C4-2B (cell line): Measurements from ENCODE around the gene ASIC2.

Experiments
- CTCF ChIP-seq: fragments of 450-650 bp; conservative IDR thresholded peaks from 2 replicates; pipeline ENCODE4 v1.5.1; 2017; ENCODE audit warnings: mild to moderate bottlenecking
- ZFX ChIP-seq: fragments of 450-650 bp; IDR thresholded peaks from 2 replicates; pipeline ENCODE4 v1.6.1; 2017

DNA sequence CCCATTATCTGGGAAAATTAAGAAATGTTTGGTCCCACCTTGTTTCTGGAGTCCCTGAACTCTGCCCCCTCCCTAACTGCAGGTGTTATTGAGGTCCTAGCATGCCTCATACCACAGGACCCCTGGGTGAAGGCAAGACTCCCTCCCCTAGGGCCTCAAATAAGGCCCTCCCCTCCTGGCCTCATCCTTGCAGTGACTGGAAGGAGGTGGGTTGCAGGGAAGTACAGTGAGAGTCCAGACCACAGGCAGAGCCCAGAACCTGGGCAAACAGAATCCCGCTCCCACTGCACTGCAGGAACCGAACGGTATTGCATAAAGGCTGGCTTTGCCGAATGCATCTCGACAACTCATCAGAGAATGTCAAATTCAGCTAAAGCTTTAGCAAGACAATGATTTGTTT, 126.6 kb downstream of the ASIC2 start:
- no peak for TF ChIP-seq CTCF
- TF ChIP-seq ZFX, result no peak
